Astrocyte (in vitro differentiated cells and primary cell): Measurements from ENCODE around the gene SPATA6L. TPM values are rescaled to one million over a fixed set of nuclear protein-coding genes. Genes with fewer than 3 reads are reported as not detected.

Experiments
- DNase-seq: peaks from one replicate; pipeline ENCODE4 v3.0.0-alpha.2; 2010; ENCODE audit warnings: low read depth
- FAIRE-seq: peaks from 2 replicates; lab custom pipeline; 2011; peaks lifted over from hg19 to GRCh38; lab: Jason Lieb, UNC
- H2AFZ ChIP-seq: 2 replicates; pipeline ENCODE4 v1.6.0; 2012; ENCODE audit warnings: low read depth, low read length, inconsistent platforms
- H3K27ac ChIP-seq: 2 replicates; pipeline ENCODE4 v1.5.1; 2011; ENCODE audit warnings: low read depth, low read length, inconsistent platforms
- H3K27me3 ChIP-seq: 2 replicates; pipeline ENCODE4 v1.6.0; 2011; ENCODE audit warnings: low read length, inconsistent platforms; ENCODE audit not compliant: insufficient read depth
- H3K36me3 ChIP-seq: 2 replicates; pipeline ENCODE4 v1.5.1; 2011; ENCODE audit warnings: low read length, inconsistent platforms; ENCODE audit not compliant: insufficient read depth
- H3K4me1 ChIP-seq: 2 replicates; pipeline ENCODE4 v1.5.1; 2011; ENCODE audit warnings: low read length, inconsistent platforms; ENCODE audit not compliant: insufficient read depth
- H3K4me2 ChIP-seq: 2 replicates; pipeline ENCODE4 v1.6.0; 2012; ENCODE audit warnings: low read length, inconsistent platforms
- H3K4me3 ChIP-seq: 2 replicates; pipeline ENCODE4 v1.5.1; 2011; ENCODE audit warnings: low read depth, mild to moderate bottlenecking, low read length, inconsistent platforms; ENCODE audit not compliant: insufficient read depth
- H3K79me2 ChIP-seq: 2 replicates; pipeline ENCODE4 v1.6.0; 2012; ENCODE audit warnings: mild to moderate bottlenecking, low read length, inconsistent platforms; ENCODE audit not compliant: insufficient read depth
- H3K9ac ChIP-seq: 2 replicates; pipeline ENCODE4 v1.6.0; 2012; ENCODE audit warnings: mild to moderate bottlenecking, low read length, inconsistent platforms
- H3K9me3 ChIP-seq: 2 replicates; pipeline ENCODE4 v1.5.1; 2012; ENCODE audit warnings: low read depth, mild to moderate bottlenecking, low read length, inconsistent platforms; ENCODE audit not compliant: insufficient read depth
- H4K20me1 ChIP-seq: 2 replicates; pipeline ENCODE4 v1.6.0; 2012; ENCODE audit warnings: low read length, inconsistent platforms; ENCODE audit not compliant: insufficient read depth
- H3K27ac Mint-ChIP-seq: one replicate; pipeline ENCODE4 v1.8.0; 2021; ENCODE audit warnings: mild to moderate bottlenecking, mixed read lengths; ENCODE audit not compliant: unreplicated experiment
- H3K27me3 Mint-ChIP-seq: one replicate; pipeline ENCODE4 v1.8.0; 2021; ENCODE audit warnings: low read depth, mixed read lengths; ENCODE audit not compliant: unreplicated experiment
- H3K36me3 Mint-ChIP-seq: one replicate; pipeline ENCODE4 v1.8.0; 2021; ENCODE audit warnings: low read depth, mixed read lengths; ENCODE audit not compliant: unreplicated experiment
- H3K4me1 Mint-ChIP-seq: one replicate; pipeline ENCODE4 v1.8.0; 2021; ENCODE audit warnings: low read depth, mixed read lengths; ENCODE audit not compliant: unreplicated experiment
- H3K4me3 Mint-ChIP-seq: one replicate; pipeline ENCODE4 v1.8.0; 2021; ENCODE audit warnings: mild to moderate bottlenecking, moderate library complexity, mixed read lengths; ENCODE audit not compliant: unreplicated experiment
- H3K9me3 Mint-ChIP-seq: one replicate; pipeline ENCODE4 v1.8.0; 2021; ENCODE audit warnings: mild to moderate bottlenecking, mixed read lengths; ENCODE audit not compliant: unreplicated experiment
- CTCF ChIP-seq: IDR thresholded peaks from 2 replicates; pipeline ENCODE4 v1.5.1; 2011; ENCODE audit warnings: low read depth, mild to moderate bottlenecking, inconsistent platforms, low read length, moderate library complexity; ENCODE audit not compliant: insufficient read depth
- EZH2 ChIP-seq: IDR thresholded peaks from 2 replicates; pipeline ENCODE4 v1.6.1; 2012; ENCODE audit warnings: mild to moderate bottlenecking, low read length, inconsistent platforms; ENCODE audit not compliant: insufficient read depth
- total RNA-seq: library from RNA; stranded (reverse); gene quantifications from 2 replicates; pipeline ENCODE4 v1.2.1, GENCODE V29; 2021

The SPATA6L gene
- total RNA-seq, 1 donor from 2014 or later, result 2.8 TPM

DNA sequence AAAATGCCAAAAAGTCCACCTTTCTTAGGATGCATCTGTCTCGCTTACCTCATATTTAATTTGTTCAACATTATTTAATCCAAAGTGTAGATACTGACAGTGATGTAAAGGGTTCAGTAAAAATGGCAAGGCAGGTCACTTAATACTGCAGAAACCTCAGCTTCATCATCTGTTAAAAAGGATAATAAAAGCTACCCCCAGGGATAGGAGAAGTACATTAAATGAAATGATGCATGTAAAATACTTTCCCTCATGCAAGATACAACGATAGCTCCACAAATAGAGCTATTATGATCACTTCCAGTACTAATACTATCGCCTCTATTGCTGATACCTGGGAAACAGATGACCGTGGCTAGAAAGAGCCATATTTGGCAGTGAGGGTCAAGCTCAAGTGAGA is 93.1 kb downstream of the SPATA6L start:
- Mint-ChIP-seq H3K4me3 (no peak overlapping the region), H3K9me3 (peaks cover 5% of the 10 kb centered on the region), H3K27me3 (peaks cover 3% of the 10 kb centered on the region), H3K4me1 (peaks cover 2% of the 10 kb centered on the region), H3K36me3 (peaks cover 5% of the 10 kb centered on the region), H3K27ac (no peak overlapping the region)
- Histone ChIP-seq H3K36me3 (no peaks in the 10 kb centered on the region), H2AFZ (no peak overlapping the region), H3K4me2 (no peak overlapping the region), H3K9me3 (no peaks in the 10 kb centered on the region), H3K27me3 (no peaks in the 10 kb centered on the region), H4K20me1 (no peaks in the 10 kb centered on the region), H3K4me3 (no peak overlapping the region), H3K27ac (no peak overlapping the region), H3K9ac (no peak overlapping the region), H3K79me2 (no peaks in the 10 kb centered on the region), H3K4me1 (no peaks in the 10 kb centered on the region)
- TF ChIP-seq EZH2 (no peak), CTCF (no peak)
- DNase-seq, result no peak
- no peak for FAIRE-seq

GRCh38 chr9:4572184-4572826 is 94.0 kb downstream of the SPATA6L start:
- DNase-seq, result no peak
- Histone ChIP-seq H3K27me3 (no peaks in the 10 kb centered on the region), H3K4me3 (no peak overlapping the region), H2AFZ (no peak overlapping the region), H3K9me3 (no peaks in the 10 kb centered on the region), H3K4me2 (no peak overlapping the region), H3K9ac (no peak overlapping the region), H3K79me2 (no peaks in the 10 kb centered on the region), H4K20me1 (no peaks in the 10 kb centered on the region), H3K27ac (no peak overlapping the region), H3K4me1 (no peaks in the 10 kb centered on the region), H3K36me3 (no peaks in the 10 kb centered on the region)
- Mint-ChIP-seq H3K4me1 (peaks cover 2% of the 10 kb centered on the region), H3K4me3 (no peak overlapping the region), H3K27ac (no peak overlapping the region), H3K27me3 (peaks cover 3% of the 10 kb centered on the region), H3K36me3 (peaks cover 6% of the 10 kb centered on the region), H3K9me3 (no peaks in the 10 kb centered on the region)
- no peak for TF ChIP-seq EZH2
- no peak for TF ChIP-seq CTCF
- no peak for FAIRE-seq

DNA sequence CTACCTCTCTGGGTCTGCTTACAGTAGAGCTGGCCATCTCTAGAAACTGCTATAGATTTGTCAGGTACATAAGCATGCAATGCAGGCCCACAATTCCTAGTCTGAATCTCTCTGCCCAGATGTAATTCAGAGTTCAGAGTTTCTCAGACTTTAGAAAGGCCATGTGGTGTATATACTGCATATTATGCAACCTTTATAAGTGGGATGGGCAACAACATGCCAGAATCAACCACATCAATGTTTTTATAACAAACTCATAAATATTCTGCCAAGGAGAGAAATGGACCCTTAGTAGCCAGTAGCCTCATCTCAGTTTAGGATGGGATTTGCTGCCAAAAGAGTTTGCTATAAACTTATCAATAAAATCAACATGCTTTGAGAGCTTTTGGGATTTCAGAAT is 97.2 kb downstream of the SPATA6L start:
- H3K4me1 Mint-ChIP-seq, result peaks cover 2% of the 10 kb centered on the region
- H3K27ac ChIP-seq, result no peak overlapping the region
- H3K4me1 ChIP-seq, result no peaks in the 10 kb centered on the region
- H3K9ac ChIP-seq, result no peak overlapping the region
- H4K20me1 ChIP-seq, result no peaks in the 10 kb centered on the region
- H3K9me3 Mint-ChIP-seq, result peaks cover 6% of the 10 kb centered on the region
- FAIRE-seq, result no peak
- no peak overlapping the region for H3K4me2 ChIP-seq
- H3K79me2 ChIP-seq, result no peaks in the 10 kb centered on the region
- peaks cover 1% of the 10 kb centered on the region for H3K36me3 Mint-ChIP-seq
- no peak overlapping the region for H3K4me3 ChIP-seq
- H3K27ac Mint-ChIP-seq, result no peak overlapping the region
- no peak overlapping the region for H2AFZ ChIP-seq
- no peak for DNase-seq
- peaks cover 3% of the 10 kb centered on the region for H3K27me3 Mint-ChIP-seq
- TF ChIP-seq CTCF (no peak), EZH2 (no peak)
- H3K4me3 Mint-ChIP-seq, result no peak overlapping the region
- no peaks in the 10 kb centered on the region for H3K36me3 ChIP-seq
- H3K27me3 ChIP-seq, result no peaks in the 10 kb centered on the region
- H3K9me3 ChIP-seq, result no peaks in the 10 kb centered on the region
